Omental fat pad (tissue), 4 donors: ENCODE measurements around the gene RIPOR3. TPM values are rescaled to one million over a fixed set of nuclear protein-coding genes. Genes with fewer than 3 reads are reported as not detected.

Source experiments
- ATAC-seq: fragments of 150-250 bp; one replicate; pipeline ENCODE4 v1.9.1; 2016; ENCODE audit warnings: mild to moderate bottlenecking, moderate library complexity; ENCODE audit not compliant: low FRiP score
- DNase-seq: peaks from one replicate; pipeline ENCODE4 v3.0.0-alpha.2; 2019; ENCODE audit warnings: low spot score
- CTCF ChIP-seq, 3 donors: fragments of 450-650 bp; IDR thresholded peaks; one replicate each; pipeline ENCODE4 v1.5.1; 2016 to 2017; ENCODE audit warnings: antibody characterized with exemption in 3 of 3, mild to moderate bottlenecking in 3 of 3, moderate library complexity in 2 of 3
- total RNA-seq, 4 donors: library from RNA; depleted of rRNA; stranded (reverse); fragments of >200 nt; gene quantifications; one replicate each; pipeline ENCODE4 v1.1.0, GENCODE V29; 2016

The RIPOR3 gene
- total RNA-seq, 4 donors from 2014 or later: 7.8 to 81.8 (median 16.6) TPM

GRCh38 chr20:50561379-50562078 lies 129.8 kb downstream of the RIPOR3 start:
- no peak for DNase-seq
- no peak for TF ChIP-seq CTCF (IDR thresholded peaks at IDR 0.05)
- peak; percentile 88 for ATAC-seq

GRCh38 chr20:50560867-50561266 lies 130.5 kb downstream of the RIPOR3 start:
- DNase-seq: no peak
- TF ChIP-seq CTCF (IDR thresholded peaks at IDR 0.05): no peak
- ATAC-seq: no peak

GRCh38 chr20:50559856-50560638 lies 131.3 kb downstream of the RIPOR3 start:
- ATAC-seq (no peak), DNase-seq (no peak)
- no peak for TF ChIP-seq CTCF (IDR thresholded peaks at IDR 0.05)

GRCh38 chr20:50559149-50559548 lies 132.2 kb downstream of the RIPOR3 start:
- no peak for TF ChIP-seq CTCF (IDR thresholded peaks at IDR 0.05)
- ATAC-seq: no peak

GRCh38 chr20:50558483-50558925 lies 132.8 kb downstream of the RIPOR3 start:
- DNase-seq: no peak

More at GRCh38 chr20:50559149-50559548, 132.2 kb downstream of the RIPOR3 start:
- no peak for DNase-seq

GRCh38 chr20:50557549-50558134 lies 133.7 kb downstream of the RIPOR3 start:
- no peak for TF ChIP-seq CTCF (IDR thresholded peaks at IDR 0.05)
- ATAC-seq (no peak), DNase-seq (no peak)

More at GRCh38 chr20:50558483-50558925, 132.8 kb downstream of the RIPOR3 start:
- no peak for ATAC-seq
- TF ChIP-seq CTCF (IDR thresholded peaks at IDR 0.05): no peak
